ENCODE measurements around the gene DOCK2.

The DOCK2 gene

DNA sequence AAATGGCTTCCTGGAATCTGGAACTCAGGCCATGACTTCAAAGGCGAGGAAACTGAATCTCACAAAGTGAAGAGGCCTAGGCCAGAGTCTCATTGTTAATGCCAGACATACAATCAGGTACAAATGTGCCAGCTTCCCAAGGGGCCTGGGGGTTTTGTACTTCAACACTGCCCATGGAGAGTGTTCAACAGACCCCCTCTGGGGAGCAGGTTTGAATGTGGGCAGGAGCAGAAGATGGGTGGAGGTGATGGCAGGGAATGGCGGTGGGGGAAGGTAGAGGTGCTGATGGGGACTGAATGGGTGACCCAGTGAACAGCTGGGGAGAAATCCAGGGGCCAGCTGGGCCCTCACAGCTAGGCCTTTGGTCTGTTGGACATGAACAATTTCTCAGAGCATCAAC, 480.7 kb downstream of the DOCK2 start:
- DNase-seq = no peak
- no peaks in the 10 kb centered on the region for H3K36me3 ChIP-seq (replicated peaks; ENCODE audit: insufficient read depth, low read length)

DNA sequence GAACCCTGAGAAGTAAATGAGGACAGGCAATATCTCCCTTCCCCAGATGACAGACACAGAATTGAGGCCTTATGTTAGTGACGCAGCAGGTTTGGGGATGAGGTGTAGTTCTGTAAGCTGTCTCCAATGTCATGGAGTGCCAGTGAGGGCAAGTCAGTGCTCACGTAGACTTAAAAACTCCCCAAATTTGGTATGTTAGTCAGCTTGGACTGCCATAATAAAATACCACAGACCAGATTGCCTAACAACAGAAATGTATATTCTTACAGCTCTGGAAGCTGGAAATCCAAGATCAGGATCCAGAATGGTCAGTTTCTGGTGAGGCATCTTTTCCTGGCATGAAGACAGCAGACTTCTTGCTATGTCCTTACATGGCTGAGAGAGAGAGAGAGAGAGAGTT, 483.5 kb downstream of the DOCK2 start:
- Histone ChIP-seq H3K9me3 (replicated peaks; ENCODE audit: insufficient read depth, low read length) (no peaks in the 10 kb centered on the region), H3K4me1 (ENCODE audit: low read length) (no peaks in the 10 kb centered on the region), H3K4me2 (ENCODE audit: low read depth, low read length) (no peak overlapping the region), H2AFZ (ENCODE audit: low read length) (no peak overlapping the region), H3F3A (ENCODE audit: insufficient read depth, low read length) (no peaks in the 10 kb centered on the region), H3K36me3 (replicated peaks; ENCODE audit: insufficient read depth, low read length) (no peaks in the 10 kb centered on the region), H3K27me3 (replicated peaks; ENCODE audit: insufficient read depth, low read length) (no peaks in the 10 kb centered on the region), H3K9ac (ENCODE audit: low read length) (no peak overlapping the region), H4K20me1 (ENCODE audit: insufficient read depth, low read length) (no peaks in the 10 kb centered on the region), H3K27ac (ENCODE audit: low read length) (no peak overlapping the region), H3K79me2 (ENCODE audit: low read length) (no peaks in the 10 kb centered on the region), H3K4me3 (ENCODE audit: low read length) (no peak overlapping the region), H3K9me2 (replicated peaks; ENCODE audit: insufficient read depth, low read length) (no peaks in the 10 kb centered on the region)
- DNase-seq = no peak
- no peak for TF ChIP-seq CTCF (IDR thresholded peaks at IDR 0.05; ENCODE audit: low read length)
- no peak for TF ChIP-seq EZH2phosphoT487 (IDR thresholded peaks at IDR 0.05; ENCODE audit: low read length)
- no peak for TF ChIP-seq EZH2 (optimal IDR thresholded peaks at IDR 0.05; ENCODE audit: low read depth, low read length)

More for the DNA sequence above, 480.7 kb downstream of the DOCK2 start:
- Histone ChIP-seq H2AFZ (ENCODE audit: low read length) (no peak overlapping the region), H3K4me2 (ENCODE audit: low read depth, low read length) (no peak overlapping the region), H3K27me3 (replicated peaks; ENCODE audit: insufficient read depth, low read length) (no peaks in the 10 kb centered on the region), H3K9me3 (replicated peaks; ENCODE audit: insufficient read depth, low read length) (no peaks in the 10 kb centered on the region), H4K20me1 (ENCODE audit: insufficient read depth, low read length) (no peaks in the 10 kb centered on the region), H3K79me2 (ENCODE audit: low read length) (no peaks in the 10 kb centered on the region), H3F3A (ENCODE audit: insufficient read depth, low read length) (no peaks in the 10 kb centered on the region), H3K27ac (ENCODE audit: low read length) (no peak overlapping the region), H3K4me3 (ENCODE audit: low read length) (no peak overlapping the region), H3K9me2 (replicated peaks; ENCODE audit: insufficient read depth, low read length) (no peaks in the 10 kb centered on the region), H3K9ac (ENCODE audit: low read length) (no peak overlapping the region), H3K4me1 (ENCODE audit: low read length) (no peaks in the 10 kb centered on the region)
- TF ChIP-seq EZH2phosphoT487 (IDR thresholded peaks at IDR 0.05; ENCODE audit: low read length) (no peak), CTCF (IDR thresholded peaks at IDR 0.05; ENCODE audit: low read length) (no peak), EZH2 (optimal IDR thresholded peaks at IDR 0.05; ENCODE audit: low read depth, low read length) (no peak)

GRCh38 chr5:170121321-170121720, 484.2 kb downstream of the DOCK2 start:
- Histone ChIP-seq H3K9me3 (replicated peaks; ENCODE audit: insufficient read depth, low read length) (no peaks in the 10 kb centered on the region), H3F3A (ENCODE audit: insufficient read depth, low read length) (no peaks in the 10 kb centered on the region), H4K20me1 (ENCODE audit: insufficient read depth, low read length) (no peaks in the 10 kb centered on the region), H3K4me1 (ENCODE audit: low read length) (no peaks in the 10 kb centered on the region), H3K36me3 (replicated peaks; ENCODE audit: insufficient read depth, low read length) (no peaks in the 10 kb centered on the region), H3K4me3 (ENCODE audit: low read length) (no peak overlapping the region), H3K27me3 (replicated peaks; ENCODE audit: insufficient read depth, low read length) (no peaks in the 10 kb centered on the region), H2AFZ (ENCODE audit: low read length) (no peak overlapping the region), H3K79me2 (ENCODE audit: low read length) (no peaks in the 10 kb centered on the region), H3K27ac (ENCODE audit: low read length) (no peak overlapping the region), H3K4me2 (ENCODE audit: low read depth, low read length) (no peak overlapping the region), H3K9me2 (replicated peaks; ENCODE audit: insufficient read depth, low read length) (no peaks in the 10 kb centered on the region), H3K9ac (ENCODE audit: low read length) (no peak overlapping the region)
- DNase-seq = no peak
- TF ChIP-seq CTCF (IDR thresholded peaks at IDR 0.05; ENCODE audit: low read length) (no peak), EZH2phosphoT487 (IDR thresholded peaks at IDR 0.05; ENCODE audit: low read length) (no peak)

Data from MM.1S (cell line).